OCI-M2 (cell line): ENCODE measurements around the gene SERTAD3.
"Not testable (repeated sequence)": the region's sequence is repeated elsewhere in the genome, so short reads cannot be mapped to it uniquely, and the experiment has no call there.

Experiments used
- DNase-seq: peaks from one replicate; lab custom pipeline; 2025; ENCODE audit not compliant: unreplicated experiment; lab: John Stamatoyannopoulos, UW

Gene SERTAD3

DNA sequence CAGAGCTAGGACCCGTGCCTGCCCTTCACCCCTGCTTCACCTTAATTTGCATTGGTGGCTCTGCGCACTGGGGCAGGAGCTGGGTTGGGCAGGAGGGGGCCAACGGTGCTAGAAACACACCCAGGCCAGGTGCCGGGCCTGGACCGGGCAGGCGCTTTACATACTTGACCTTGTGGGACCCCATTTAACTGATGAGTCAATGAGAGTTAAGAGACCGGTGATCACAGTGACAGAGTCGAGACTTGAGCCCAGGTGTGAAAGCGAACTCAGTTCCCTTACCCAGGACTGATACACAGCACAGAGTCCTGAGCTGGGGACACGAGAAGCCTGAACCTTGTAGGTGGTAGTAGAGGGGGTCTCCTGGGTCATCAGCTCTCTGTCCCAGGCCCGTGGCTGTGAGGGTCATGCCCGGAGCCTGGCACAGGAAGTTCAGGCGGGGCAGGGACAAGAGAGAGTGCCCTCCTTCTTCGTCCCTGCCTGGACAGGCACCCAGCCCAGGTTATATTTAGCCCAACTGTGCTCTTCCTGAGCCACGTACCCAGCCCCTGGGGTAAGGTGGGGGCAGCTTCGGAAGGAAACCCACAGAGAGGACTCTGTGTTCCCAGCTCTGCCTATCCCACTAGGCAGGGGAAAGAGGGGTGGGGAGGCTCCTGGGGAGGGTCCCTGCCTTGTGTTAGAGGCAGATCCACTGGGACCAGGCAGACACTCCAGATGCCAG lies 32.9 kb downstream of the SERTAD3 start:
- no peak for DNase-seq

DNA sequence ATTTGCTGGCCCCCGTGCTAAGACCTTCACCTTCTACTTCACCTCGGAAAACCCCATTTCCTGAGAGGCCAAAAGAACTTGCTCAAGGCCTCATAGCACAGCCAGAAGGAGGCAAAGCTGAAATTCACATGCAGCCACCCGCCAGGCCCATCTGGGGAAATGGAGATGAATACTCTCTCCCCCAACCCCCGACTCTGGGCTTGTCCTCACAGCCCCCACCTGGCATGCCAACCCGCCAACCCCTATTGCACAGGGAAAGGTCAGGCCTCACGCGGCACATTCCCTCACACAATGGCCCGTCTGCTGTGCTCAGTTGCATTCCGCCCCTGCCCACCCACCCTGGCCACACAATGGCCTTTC lies 34.1 kb downstream of the SERTAD3 start:
- DNase-seq: no peak

DNA sequence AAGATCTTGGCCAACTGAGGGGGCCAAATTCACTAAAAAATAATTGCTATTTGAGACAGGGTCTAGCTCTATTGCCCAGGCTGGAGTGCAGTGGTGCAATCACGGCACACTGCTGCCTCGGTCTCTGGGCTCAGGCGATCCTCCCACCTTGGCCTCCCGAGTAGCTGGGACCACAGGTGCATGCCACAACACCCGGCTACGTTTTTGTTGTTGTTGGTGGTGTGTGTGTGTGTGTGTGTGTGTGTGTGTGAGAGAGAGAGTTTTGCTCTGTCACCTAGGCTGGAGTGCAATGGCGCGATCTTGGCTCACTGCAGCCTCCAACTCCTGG lies 35.6 kb downstream of the SERTAD3 start:
- not testable (repeated sequence) for DNase-seq

DNA sequence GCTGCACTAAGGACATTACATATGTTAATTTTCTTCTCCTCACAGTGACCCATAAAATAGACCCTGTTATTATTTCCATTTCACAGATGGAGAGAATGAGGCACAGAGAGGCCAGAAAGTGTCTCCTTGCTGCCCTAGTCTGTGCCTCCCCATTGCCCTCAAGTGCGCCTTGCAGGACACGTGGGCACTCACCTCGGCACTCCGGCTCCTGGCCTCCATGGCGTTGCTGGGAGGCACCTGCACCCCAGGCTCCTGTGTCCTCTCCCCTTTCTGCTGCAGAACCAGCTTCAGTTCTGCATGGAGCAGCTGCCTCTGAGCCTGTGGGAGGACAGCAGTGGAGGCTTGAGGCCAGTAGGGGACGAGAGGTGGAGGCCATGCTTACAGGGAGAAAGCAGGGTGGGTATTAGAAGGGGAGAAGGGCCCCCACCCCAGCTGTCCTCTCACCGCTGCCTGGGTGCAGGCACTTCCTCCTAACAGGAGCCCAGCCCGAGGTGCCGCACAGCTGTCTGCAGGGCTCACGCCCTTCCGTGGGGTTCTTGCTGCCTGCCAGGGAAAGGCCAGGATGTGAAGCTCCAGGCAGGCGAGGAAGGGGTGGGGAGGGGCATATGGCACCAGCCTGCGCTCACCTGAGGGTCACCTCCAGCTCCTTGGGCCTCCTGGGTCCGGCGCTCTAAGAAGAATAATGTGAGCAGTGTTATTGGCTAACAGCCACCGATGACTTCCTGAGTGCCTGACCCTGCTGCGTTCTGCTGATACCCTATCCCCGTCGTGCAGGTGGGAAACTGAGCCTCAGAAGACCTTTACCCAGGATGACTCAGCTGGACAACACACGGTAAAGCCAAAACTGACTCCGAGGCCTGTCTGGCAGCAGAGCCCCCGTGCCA lies 36.2 kb downstream of the SERTAD3 start:
- no peak for DNase-seq

DNA sequence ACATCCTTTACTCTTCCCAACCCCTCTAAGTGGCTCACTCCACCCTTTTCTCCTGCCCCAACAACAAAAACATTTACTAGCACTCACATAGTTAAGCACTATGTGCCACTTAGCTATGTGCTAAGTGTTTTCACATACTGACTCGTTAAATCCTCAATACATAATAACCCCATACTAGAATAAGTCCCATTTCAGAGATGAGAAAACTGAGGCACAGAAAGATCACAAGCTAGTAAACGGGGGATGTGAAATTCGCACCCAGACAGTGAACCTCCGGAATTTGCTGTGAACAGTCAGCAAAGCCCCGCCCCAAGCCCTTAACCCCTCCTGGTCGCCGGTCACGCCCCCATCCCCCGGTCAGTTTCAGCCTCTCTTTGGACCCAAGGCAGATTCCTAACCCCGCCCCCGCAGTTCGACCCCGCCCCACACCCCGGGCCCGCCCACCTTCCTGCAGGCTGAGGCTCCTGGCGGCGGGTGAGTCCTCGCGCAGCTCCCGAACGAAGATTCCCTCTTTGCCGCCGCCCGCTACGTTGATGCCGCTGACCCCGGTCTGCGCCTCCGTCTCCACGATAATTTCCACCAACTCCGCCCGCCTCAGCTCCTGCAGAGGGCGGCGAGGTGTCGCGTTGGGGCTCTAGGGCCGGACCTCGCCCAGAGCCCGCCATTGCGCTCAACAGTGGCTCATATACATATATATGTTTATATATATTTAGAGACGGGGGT lies 40.7 kb downstream of the SERTAD3 start:
- DNase-seq: peak; percentile 67

GRCh38 chr19:40400559-40400958 lies 43.6 kb downstream of the SERTAD3 start:
- DNase-seq: no peak

- no peak for DNase-seq
Measured at GRCh38 chr19:40398417-40399131, 45.6 kb downstream of the SERTAD3 start.

DNA sequence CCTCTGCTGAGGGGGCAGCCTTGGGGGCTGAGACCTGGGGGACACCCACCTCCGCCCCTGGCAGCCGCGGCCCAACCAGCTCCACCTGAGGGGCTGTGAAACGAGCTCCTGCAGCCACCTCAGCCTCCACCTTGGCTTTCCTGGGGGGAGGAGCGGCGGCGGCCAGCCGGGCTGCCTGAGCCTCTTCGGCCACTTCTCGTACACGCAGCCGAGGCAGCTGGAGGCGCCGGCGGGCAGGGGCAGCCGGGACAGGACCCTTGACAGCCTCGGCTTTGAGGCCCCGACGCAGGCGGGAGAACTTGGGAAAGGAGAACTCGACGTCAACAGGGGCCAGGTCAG lies 46.6 kb downstream of the SERTAD3 start:
- DNase-seq: no peak

GRCh38 chr19:40396886-40397567 lies 47.1 kb downstream of the SERTAD3 start:
- no peak for DNase-seq

DNA sequence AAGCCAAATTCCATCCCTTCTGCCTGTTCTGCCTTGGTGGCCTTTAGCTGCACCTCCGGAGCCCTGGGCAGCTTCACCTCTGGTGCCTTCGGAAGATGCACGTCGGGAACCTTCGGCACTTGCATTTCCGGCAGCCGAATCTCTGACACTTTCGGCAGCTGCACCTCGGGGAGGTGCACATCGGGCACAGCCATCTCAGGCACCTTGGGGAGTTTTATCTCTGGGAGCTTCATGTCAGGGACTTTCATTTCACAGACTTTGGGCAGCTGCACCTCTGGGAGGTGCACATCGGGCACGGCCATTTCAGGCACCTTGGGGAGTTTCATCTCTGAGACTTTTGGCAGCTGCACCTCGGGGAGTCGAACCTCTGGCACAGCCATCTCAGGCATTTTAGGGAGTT lies 48.2 kb downstream of the SERTAD3 start:
- DNase-seq: no peak

DNA sequence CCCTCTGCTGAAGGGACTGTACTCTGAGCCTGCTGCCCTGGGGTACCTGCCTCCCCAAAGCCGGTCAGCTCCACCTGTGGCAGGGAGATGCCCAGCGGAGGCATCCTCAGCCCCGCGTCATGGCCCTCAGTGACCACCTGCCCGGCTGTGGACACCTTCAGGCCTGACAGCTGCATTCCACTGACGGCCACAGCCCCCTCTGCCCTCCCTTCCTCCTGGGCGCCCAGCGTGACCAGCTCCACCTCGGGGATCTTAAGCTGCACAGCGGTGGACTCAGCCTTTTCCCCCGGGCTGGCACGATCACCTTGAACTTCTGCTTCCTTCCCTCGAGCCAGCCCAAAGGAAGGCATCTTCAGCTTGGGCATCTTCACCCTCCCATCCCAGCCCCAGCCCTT lies 49.3 kb downstream of the SERTAD3 start:
- no peak for DNase-seq

DNA sequence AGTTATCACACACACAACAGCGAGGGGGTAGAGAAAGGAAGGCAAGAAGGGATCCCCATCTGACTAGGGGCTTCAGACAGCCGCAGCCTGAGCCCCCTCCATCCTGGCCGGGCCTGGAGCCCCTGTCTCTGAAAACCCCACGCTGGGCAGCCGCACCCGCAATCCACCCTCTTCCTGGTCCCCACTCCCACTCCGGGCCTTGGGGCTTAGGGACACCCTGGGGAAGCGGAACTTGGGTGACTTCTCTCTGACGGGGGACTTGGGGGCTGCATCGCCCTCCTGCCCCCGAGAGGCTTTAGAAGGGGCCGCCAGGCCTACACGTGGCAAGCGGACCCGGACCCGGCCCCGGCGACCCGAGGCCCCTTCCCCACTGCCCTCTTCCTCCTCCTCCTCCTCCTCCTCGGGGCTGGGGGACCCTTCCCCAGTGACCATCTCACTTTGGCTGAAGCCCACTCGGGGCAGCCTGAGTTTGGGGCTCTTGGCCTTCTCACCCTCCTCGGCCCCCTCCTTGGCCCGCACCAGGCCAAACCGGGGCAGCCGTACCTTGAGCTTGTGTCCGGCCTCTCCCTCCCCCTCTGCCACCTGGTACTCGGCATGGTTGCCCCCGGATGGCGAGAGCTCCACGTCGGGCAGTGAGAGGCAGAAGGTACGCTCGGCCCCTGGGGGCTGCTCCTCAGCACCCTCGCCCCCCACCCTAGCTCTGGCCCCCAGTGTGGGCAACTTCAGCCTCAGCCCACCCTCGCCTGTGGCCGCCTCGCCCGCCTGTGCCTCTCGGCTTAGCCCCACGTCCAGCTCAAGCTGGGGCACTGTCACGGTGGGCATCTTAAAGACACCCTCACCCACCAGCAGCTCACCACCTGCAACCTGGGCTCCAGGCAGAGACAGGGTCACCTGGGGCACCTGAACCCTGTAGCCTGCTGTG lies 50.0 kb downstream of the SERTAD3 start:
- no peak for DNase-seq

GRCh38 chr19:40392894-40393517 lies 51.1 kb downstream of the SERTAD3 start:
- no peak for DNase-seq

DNA sequence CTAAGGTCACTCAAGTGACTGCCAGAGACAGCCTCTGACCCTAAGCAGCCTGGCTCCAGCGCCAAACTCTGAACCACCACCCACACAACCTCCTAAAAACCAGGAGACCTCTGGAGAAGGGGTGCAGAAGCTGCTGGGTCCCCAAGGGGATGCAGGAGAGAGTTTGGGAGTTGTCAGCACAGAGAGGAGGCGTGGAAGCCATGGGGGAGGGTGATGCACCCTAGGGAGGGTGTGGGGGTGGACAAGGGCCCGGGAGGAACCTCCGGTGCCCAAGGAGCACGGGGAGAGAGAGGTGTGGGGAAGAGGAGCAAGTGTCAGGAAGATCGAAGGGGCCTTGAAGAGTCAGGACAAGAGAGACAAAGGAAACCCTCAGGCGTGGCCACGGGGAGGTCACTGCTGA lies 52.0 kb downstream of the SERTAD3 start:
- DNase-seq: no peak
